Heart left ventricle (tissue), 13 donors: ENCODE data around the gene EFNA2.

ENCODE experiments used
- CTCF ChIP-seq, 12 donors: fragments of 200-600 bp; sonication (generic) in 4 of 12; IDR thresholded peaks; one replicate each; pipeline versions ENCODE4 v1.5.0 to v1.8.0; 2018 to 2022; ENCODE audit warnings: antibody characterized with exemption in 12 of 12, mild to moderate bottlenecking in 5 of 12
- POLR2A ChIP-seq, 2 donors: fragments of 450-650 bp; IDR thresholded peaks; one replicate each; pipeline ENCODE4 v1.6.1; 2017; ENCODE audit warnings: antibody characterized with exemption in 2 of 2, mild to moderate bottlenecking in 2 of 2, moderate library complexity in 2 of 2
- donor health status: ischemic (EF 13 %, LVEDD 7.1; RV severe dilation, severe dysfunction).
- donor health status: DM: no; HTN: yes; CAD: no.
- donor health status: DM: no; HTN: no; CAD: no.
- donor health status: ischemic (EF 25% LVEDD 6.9; RV normal size, moderate dysfunction).
- donor health status: ischemic (EF 25% LVEDD 5.7; RV mildly dilated, moderate dysfunction).
- donor health status: ischemic (EF 35%, LVEDD 5.7; RV mildly dilated, moderate dysfunction).
- donor health status: nonischemic (EF 11% LVEDD 7.7; RV severe dilation, severe dysfunction).
- donor health status: DM: yes; HTN: yes; CAD: no.
- donor health status: PGD.
- donor health status: ischemic (EF 29% LVEDD 5.4; RV normal size, mild dysfunction).
- donor health status: nonischemic (EF 23%, LVEDD 6.1; RV moderate dilation, normal function).

GRCh38 chr19:1307320-1307719 is 21.6 kb downstream of the EFNA2 start:
- TF ChIP-seq POLR2A (IDR thresholded peaks at IDR 0.05) (no peak), CTCF (IDR thresholded peaks at IDR 0.05) (no peak)
